ENCODE results near the gene POU6F2. TPM values are rescaled to one million over a fixed set of nuclear protein-coding genes. Genes with fewer than 3 reads are reported as not detected.

The POU6F2 gene
- total RNA-seq, 1 experiment from 2014 or later: not detected

GRCh38 chr7:39128287-39128843 is 150.7 kb downstream of the POU6F2 start:
- Histone ChIP-seq H3K4me2 (ENCODE audit: low read length) (no peak overlapping the region), H3K27me3 (ENCODE audit: low read length) (peaks cover 72% of the 10 kb centered on the region), H2AFZ (ENCODE audit: low read length) (no peak overlapping the region), H3K27ac (ENCODE audit: low read length) (no peak overlapping the region), H3F3A (ENCODE audit: low read length, unreplicated experiment) (no peaks in the 10 kb centered on the region), H3K9ac (ENCODE audit: low read length) (no peak overlapping the region), H3K79me2 (ENCODE audit: low read length) (no peaks in the 10 kb centered on the region), H3K9me2 (replicated peaks; ENCODE audit: low read length) (no peaks in the 10 kb centered on the region), H3K4me1 (ENCODE audit: insufficient read depth, low read length) (no peaks in the 10 kb centered on the region), H3K9me3 (ENCODE audit: low read length) (no peaks in the 10 kb centered on the region), H3K36me3 (ENCODE audit: low read depth, low read length) (no peaks in the 10 kb centered on the region), H4K20me1 (ENCODE audit: low read length) (no peaks in the 10 kb centered on the region), H3K4me3 (ENCODE audit: low read length) (no peak overlapping the region)
- BruUV-seq (replicated peaks): no TSS peak
- DNase-seq (no peak), ATAC-seq (no peak)
- ChIA-PET CTCF (no interaction called here), POLR2A (ENCODE audit: unreplicated experiment) (no interaction called here)
- intact Hi-C loops (cut with micrococcal nuclease): no loop called here
- TF ChIP-seq EZH2 (IDR thresholded peaks at IDR 0.05; ENCODE audit: low read length, unreplicated experiment): no peak
- TF ChIP-seq EZH2phosphoT487 (IDR thresholded peaks at IDR 0.05; ENCODE audit: borderline replicate concordance, low read length): no peak
- TF ChIP-seq, protein P1, sequence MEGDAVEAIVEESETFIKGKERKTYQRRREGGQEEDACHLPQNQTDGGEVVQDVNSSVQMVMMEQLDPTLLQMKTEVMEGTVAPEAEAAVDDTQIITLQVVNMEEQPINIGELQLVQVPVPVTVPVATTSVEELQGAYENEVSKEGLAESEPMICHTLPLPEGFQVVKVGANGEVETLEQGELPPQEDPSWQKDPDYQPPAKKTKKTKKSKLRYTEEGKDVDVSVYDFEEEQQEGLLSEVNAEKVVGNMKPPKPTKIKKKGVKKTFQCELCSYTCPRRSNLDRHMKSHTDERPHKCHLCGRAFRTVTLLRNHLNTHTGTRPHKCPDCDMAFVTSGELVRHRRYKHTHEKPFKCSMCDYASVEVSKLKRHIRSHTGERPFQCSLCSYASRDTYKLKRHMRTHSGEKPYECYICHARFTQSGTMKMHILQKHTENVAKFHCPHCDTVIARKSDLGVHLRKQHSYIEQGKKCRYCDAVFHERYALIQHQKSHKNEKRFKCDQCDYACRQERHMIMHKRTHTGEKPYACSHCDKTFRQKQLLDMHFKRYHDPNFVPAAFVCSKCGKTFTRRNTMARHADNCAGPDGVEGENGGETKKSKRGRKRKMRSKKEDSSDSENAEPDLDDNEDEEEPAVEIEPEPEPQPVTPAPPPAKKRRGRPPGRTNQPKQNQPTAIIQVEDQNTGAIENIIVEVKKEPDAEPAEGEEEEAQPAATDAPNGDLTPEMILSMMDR (conservative IDR thresholded peaks at IDR 0.05; ENCODE audit: low read depth, low read length): no peak

DNA sequence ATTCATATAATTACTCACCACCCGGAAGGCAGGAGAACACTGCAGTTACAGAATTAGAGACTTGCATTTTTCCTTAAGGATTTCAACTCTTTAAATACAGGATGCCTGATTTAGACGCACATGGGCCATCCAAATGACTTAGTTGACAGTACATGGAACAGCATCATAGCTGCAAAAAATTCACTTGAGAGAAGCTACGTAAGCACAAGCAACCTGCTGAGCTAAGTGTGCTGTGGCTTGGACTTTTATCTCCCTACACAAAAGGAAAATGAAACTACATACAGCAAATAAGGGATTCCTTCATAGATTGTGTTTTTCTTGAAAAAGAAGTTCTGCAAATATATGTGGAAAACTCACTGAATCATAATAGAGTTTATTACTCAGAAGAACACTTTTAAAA is 152.6 kb downstream of the POU6F2 start:
- DNase-seq (no peak), ATAC-seq (no peak)
- Histone ChIP-seq H3K9me2 (replicated peaks; ENCODE audit: low read length) (no peaks in the 10 kb centered on the region), H3K9ac (ENCODE audit: low read length) (no peak overlapping the region), H3K4me1 (ENCODE audit: insufficient read depth, low read length) (no peaks in the 10 kb centered on the region), H2AFZ (ENCODE audit: low read length) (no peak overlapping the region), H3K79me2 (ENCODE audit: low read length) (no peaks in the 10 kb centered on the region), H3K4me3 (ENCODE audit: low read length) (no peak overlapping the region), H3K4me2 (ENCODE audit: low read length) (no peak overlapping the region), H3K36me3 (ENCODE audit: low read depth, low read length) (no peaks in the 10 kb centered on the region), H3K9me3 (ENCODE audit: low read length) (no peaks in the 10 kb centered on the region), H3K27ac (ENCODE audit: low read length) (no peak overlapping the region), H3K27me3 (ENCODE audit: low read length) (peaks cover 65% of the 10 kb centered on the region), H4K20me1 (ENCODE audit: low read length) (no peaks in the 10 kb centered on the region), H3F3A (ENCODE audit: low read length, unreplicated experiment) (no peaks in the 10 kb centered on the region)
- BruUV-seq (replicated peaks): no TSS peak
- ChIA-PET POLR2A (ENCODE audit: unreplicated experiment) (no interaction called here), CTCF (no interaction called here)
- TF ChIP-seq, protein P1 (conservative IDR thresholded peaks at IDR 0.05; ENCODE audit: low read depth, low read length): no peak
- TF ChIP-seq EZH2phosphoT487 (IDR thresholded peaks at IDR 0.05; ENCODE audit: borderline replicate concordance, low read length) (no peak), EZH2 (IDR thresholded peaks at IDR 0.05; ENCODE audit: low read length, unreplicated experiment) (no peak)
- intact Hi-C loops (cut with micrococcal nuclease): no loop called here

GRCh38 chr7:39130857-39131526 is 153.3 kb downstream of the POU6F2 start:
- DNase-seq: no peak
- Histone ChIP-seq H3K9me3 (ENCODE audit: low read length) (no peaks in the 10 kb centered on the region), H3K27ac (ENCODE audit: low read length) (no peak overlapping the region), H3K79me2 (ENCODE audit: low read length) (no peaks in the 10 kb centered on the region), H3F3A (ENCODE audit: low read length, unreplicated experiment) (no peaks in the 10 kb centered on the region), H3K4me3 (ENCODE audit: low read length) (no peak overlapping the region), H4K20me1 (ENCODE audit: low read length) (no peaks in the 10 kb centered on the region), H3K9me2 (replicated peaks; ENCODE audit: low read length) (no peaks in the 10 kb centered on the region), H2AFZ (ENCODE audit: low read length) (no peak overlapping the region), H3K27me3 (ENCODE audit: low read length) (peaks cover 60% of the 10 kb centered on the region), H3K4me2 (ENCODE audit: low read length) (no peak overlapping the region), H3K4me1 (ENCODE audit: insufficient read depth, low read length) (no peaks in the 10 kb centered on the region), H3K9ac (ENCODE audit: low read length) (no peak overlapping the region), H3K36me3 (ENCODE audit: low read depth, low read length) (no peaks in the 10 kb centered on the region)
- TF ChIP-seq, protein P1 (conservative IDR thresholded peaks at IDR 0.05; ENCODE audit: low read depth, low read length): no peak
- TF ChIP-seq EZH2 (IDR thresholded peaks at IDR 0.05; ENCODE audit: low read length, unreplicated experiment) (no peak), EZH2phosphoT487 (IDR thresholded peaks at IDR 0.05; ENCODE audit: borderline replicate concordance, low read length) (no peak)
- no TSS peak for BruUV-seq (replicated peaks)
- ATAC-seq: no peak
- POLR2A ChIA-PET (ENCODE audit: unreplicated experiment): no interaction called here
- CTCF ChIA-PET: no interaction called here
- intact Hi-C loops (cut with micrococcal nuclease): no loop called here

All from PC-3 (cell line).